ENCODE results near the gene INSYN2B.

GRCh38 chr5:169950333-169950732 lies 30.0 kb downstream of the INSYN2B start:
- TF ChIP-seq CTCF (IDR thresholded peaks at IDR 0.05) (no peak), POLR2A (IDR thresholded peaks at IDR 0.05) (no peak)

All from adrenal gland (tissue), 5 donors.